Right lobe of liver (tissue), 6 donors: ENCODE results near the gene DAPK2. TPM values are rescaled to one million over a fixed set of nuclear protein-coding genes. Genes with fewer than 3 reads are reported as not detected.
"Not testable (repeated sequence)": the region's sequence is repeated elsewhere in the genome, so short reads cannot be mapped to it uniquely, and the experiment has no call there.

Experiments
- ATAC-seq, 4 donors: fragments of 200-7000 bp; cut with Tn5 transposase; one replicate each; pipeline ENCODE4 v1.9.1; 2020; ENCODE audit warnings: mild to moderate bottlenecking in 4 of 4, moderate library complexity in 4 of 4
- DNase-seq, 3 donors: peaks; one replicate each; pipeline ENCODE4 v3.0.0-alpha.2; 2020
- H3K27ac ChIP-seq, 3 donors: fragments of 200-600 bp; one replicate each; pipeline ENCODE4 v1.8.0; 2022
- H3K27me3 ChIP-seq, 2 donors: fragments of 200-600 bp; one replicate each; pipeline ENCODE4 v1.8.0; 2022
- H3K36me3 ChIP-seq, 4 donors: fragments of 200-600 bp; sonication (generic) in 1 of 4; one replicate each; pipeline versions ENCODE4 v1.5.1 to v1.8.0; 2017 to 2022; ENCODE audit warnings: control low read depth in 1 of 4
- H3K4me1 ChIP-seq, 4 donors: fragments of 200-600 bp; sonication (generic) in 1 of 4; one replicate each; pipeline versions ENCODE4 v1.5.1 to v1.8.0; 2017 to 2022; ENCODE audit warnings: control low read depth in 1 of 4
- H3K4me3 ChIP-seq, 3 donors: fragments of 200-600 bp; one replicate each; pipeline ENCODE4 v1.8.0; 2022
- H3K9me3 ChIP-seq, 4 donors: fragments of 200-600 bp; sonication (generic) in 1 of 4; one replicate each; pipeline versions ENCODE4 v1.5.1 to v1.8.0; 2017 to 2022; ENCODE audit warnings: control low read depth in 1 of 4
- POLR2A ChIP-seq: fragments of 450-650 bp; IDR thresholded peaks from one replicate; pipeline ENCODE4 v1.6.1; 2017; ENCODE audit warnings: antibody characterized with exemption, mild to moderate bottlenecking
- whole genome bisulfite sequencing: methylation state at CpG from one replicate; pipeline ENCODE4 v1.1.6; 2018; ENCODE audit warnings: low coverage, low lambda C conversion rate; ENCODE audit not compliant: insufficient coverage; ENCODE audit errors: missing lambda C conversion rate; 5-methylcytosine and 5-hydroxymethylcytosine counted together
- intact Hi-C, 2 donors: fragments of 100-400 bp; cut with DNase I; formaldehyde crosslinking; loops; one replicate each; pipeline versions ENCODE4 v1.11.2 to v1.14.1; 2022
- total RNA-seq, 6 experiments: library from RNA; depleted of rRNA in 2 of 6; stranded (reverse); fragments of >200 nt in 2 of 6; fragmentation: NEBNext Ultra II Directional in 3 of 6; extraction: Animal tissue kit (Norgen Biotek cat#: 25700) in 3 of 6; gene quantifications; one replicate each; pipeline versions ENCODE4 v1.1.0 to v1.2.4, GENCODE V29; 2016 to 2023
- TF ChIP-seq, protein P1 (sequence below), 4 donors: fragments of 200-600 bp in 3 of 4; fragments of 450-650 bp in 1 of 4; IDR thresholded peaks; one replicate each; pipeline versions ENCODE4 v1.5.1 to v1.8.0; 2016 to 2022; ENCODE audit warnings: antibody characterized with exemption in 4 of 4, mild to moderate bottlenecking in 2 of 4
- donor health status: DM: no; HTN: yes; CAD: no.
- donor health status: DM: no; HTN: no; CAD: no.
- donor health status: DM: no; HTN: no; CAD: no.
- donor health status: DM: no; HTN: yes; CAD: no.
- donor health status: DM: no; HTN: yes; CAD: no.

The DAPK2 gene
- total RNA-seq, 6 experiments from 2014 or later = 1.5 to 11.5 (median 4.7) TPM

DNA sequence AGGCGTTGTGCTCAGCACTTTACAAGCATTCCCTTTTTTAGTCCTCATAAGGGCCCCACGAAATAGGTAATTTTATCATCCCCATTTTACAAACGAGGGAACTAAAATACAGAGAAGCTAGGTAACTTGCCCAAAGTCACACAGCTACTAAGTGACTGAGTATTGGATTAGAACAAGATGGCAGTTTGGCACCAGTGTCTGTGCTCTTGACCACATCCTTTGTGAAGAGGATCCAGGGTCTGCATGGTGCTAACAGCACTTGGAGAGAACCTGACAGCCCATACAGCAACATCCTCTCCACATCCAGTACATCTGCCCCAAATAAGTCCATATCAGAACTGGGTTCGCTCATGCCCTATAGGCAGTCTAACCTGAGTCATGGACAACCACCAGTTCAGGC, 21.8 kb upstream of the DAPK2 start:
- Histone ChIP-seq H3K36me3 (no peaks in the 10 kb centered on the region), H3K27ac (peak overlapping the region in 1 of 3 donors; percentile 93), H3K4me1 (peaks cover 0 to 54% (median 23%) of the 10 kb centered on the region in 4 donors), H3K4me3 (no peak overlapping the region), H3K27me3 (no peaks in the 10 kb centered on the region), H3K9me3 (no peaks in the 10 kb centered on the region)
- no peak for ATAC-seq
- no peak for DNase-seq
- TF ChIP-seq, protein P1, sequence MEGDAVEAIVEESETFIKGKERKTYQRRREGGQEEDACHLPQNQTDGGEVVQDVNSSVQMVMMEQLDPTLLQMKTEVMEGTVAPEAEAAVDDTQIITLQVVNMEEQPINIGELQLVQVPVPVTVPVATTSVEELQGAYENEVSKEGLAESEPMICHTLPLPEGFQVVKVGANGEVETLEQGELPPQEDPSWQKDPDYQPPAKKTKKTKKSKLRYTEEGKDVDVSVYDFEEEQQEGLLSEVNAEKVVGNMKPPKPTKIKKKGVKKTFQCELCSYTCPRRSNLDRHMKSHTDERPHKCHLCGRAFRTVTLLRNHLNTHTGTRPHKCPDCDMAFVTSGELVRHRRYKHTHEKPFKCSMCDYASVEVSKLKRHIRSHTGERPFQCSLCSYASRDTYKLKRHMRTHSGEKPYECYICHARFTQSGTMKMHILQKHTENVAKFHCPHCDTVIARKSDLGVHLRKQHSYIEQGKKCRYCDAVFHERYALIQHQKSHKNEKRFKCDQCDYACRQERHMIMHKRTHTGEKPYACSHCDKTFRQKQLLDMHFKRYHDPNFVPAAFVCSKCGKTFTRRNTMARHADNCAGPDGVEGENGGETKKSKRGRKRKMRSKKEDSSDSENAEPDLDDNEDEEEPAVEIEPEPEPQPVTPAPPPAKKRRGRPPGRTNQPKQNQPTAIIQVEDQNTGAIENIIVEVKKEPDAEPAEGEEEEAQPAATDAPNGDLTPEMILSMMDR (IDR thresholded peaks at IDR 0.05) = no peak
- no peak for TF ChIP-seq POLR2A
- intact Hi-C loops = loop anchor here in 1 of 2 donors (10.0 kb wide), 1 partner anchor 323 kb away; no protein-coding TSS in a partner anchor
- 48% methylated on average over 4 of the region's 4 CpGs for WGBS

DNA sequence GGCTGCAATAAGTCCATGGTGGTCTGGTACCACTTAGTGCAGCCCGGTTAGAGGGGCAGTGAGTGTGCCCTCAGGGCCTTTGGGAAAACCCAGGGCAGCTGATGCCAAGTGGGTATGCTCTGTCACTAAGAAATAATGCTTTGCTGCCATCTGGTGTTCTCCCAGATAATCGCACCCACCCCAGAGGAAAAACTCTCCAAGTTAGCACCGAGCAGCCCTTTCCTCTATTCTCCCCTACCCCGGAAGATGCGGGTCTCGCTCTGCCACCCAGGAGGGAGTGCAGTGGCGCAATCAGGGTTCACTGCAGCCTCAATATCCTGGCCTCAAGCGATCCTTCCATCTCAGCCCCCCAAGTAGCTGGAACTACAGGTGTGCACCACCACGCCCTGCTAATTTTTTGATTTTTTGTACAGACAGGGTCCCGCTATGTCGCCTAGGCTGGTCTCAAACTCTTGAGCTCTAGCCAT, 21.3 kb upstream of the DAPK2 start:
- TF ChIP-seq POLR2A = no peak
- TF ChIP-seq, protein P1 (IDR thresholded peaks at IDR 0.05) = peak; percentile 82 to 85 (median 84)
- H3K9me3 ChIP-seq = no peaks in the 10 kb centered on the region
- peak; percentile 57 to 74 (median 62) for ATAC-seq
- DNase-seq = peak; percentile 49 to 67 (median 61)
- H3K36me3 ChIP-seq = no peaks in the 10 kb centered on the region
- no peaks in the 10 kb centered on the region for H3K27me3 ChIP-seq
- WGBS = 53% methylated on average over 5 of the region's 11 CpGs
- H3K27ac ChIP-seq = no peak overlapping the region
- H3K4me1 ChIP-seq = peaks cover 0 to 50% (median 21%) of the 10 kb centered on the region in 4 donors
- intact Hi-C loops = loop anchor here in 1 of 2 donors (10.0 kb wide), 1 partner anchor 323 kb away; no protein-coding TSS in a partner anchor
- H3K4me3 ChIP-seq = no peak overlapping the region

DNA sequence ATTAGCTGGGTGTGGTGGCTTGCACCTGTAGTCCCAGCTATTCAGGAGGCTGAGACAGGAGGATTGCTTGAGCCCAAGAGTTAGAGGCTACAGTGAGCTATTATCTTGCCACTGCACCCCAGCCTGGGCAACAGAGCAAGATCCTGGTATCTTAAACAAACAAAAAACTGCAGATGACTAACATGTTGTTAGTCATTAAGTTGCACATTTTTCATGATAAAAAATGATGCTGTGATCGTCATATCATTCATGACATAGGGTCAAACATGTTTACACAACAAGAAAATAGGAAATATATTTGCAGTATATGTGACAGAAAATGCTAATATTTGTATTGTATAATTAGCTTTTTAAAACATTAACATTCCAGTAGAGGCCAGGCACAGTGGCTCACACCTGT, 20.2 kb upstream of the DAPK2 start:
- intact Hi-C loops = loop anchor here in 1 of 2 donors (10.0 kb wide), 1 partner anchor 322 kb away; no protein-coding TSS in a partner anchor
- DNase-seq (peak in 1 of 3 donors; percentile 14), ATAC-seq (no peak)
- WGBS = 25% methylated on average over 1 of the region's 1 CpG
- Histone ChIP-seq H3K27ac (no peak overlapping the region), H3K4me3 (no peak overlapping the region), H3K9me3 (no peaks in the 10 kb centered on the region), H3K4me1 (peaks cover 0 to 39% (median 15%) of the 10 kb centered on the region in 4 donors), H3K36me3 (no peaks in the 10 kb centered on the region), H3K27me3 (no peaks in the 10 kb centered on the region)
- no peak for TF ChIP-seq POLR2A
- TF ChIP-seq, protein P1 (IDR thresholded peaks at IDR 0.05) = no peak

DNA sequence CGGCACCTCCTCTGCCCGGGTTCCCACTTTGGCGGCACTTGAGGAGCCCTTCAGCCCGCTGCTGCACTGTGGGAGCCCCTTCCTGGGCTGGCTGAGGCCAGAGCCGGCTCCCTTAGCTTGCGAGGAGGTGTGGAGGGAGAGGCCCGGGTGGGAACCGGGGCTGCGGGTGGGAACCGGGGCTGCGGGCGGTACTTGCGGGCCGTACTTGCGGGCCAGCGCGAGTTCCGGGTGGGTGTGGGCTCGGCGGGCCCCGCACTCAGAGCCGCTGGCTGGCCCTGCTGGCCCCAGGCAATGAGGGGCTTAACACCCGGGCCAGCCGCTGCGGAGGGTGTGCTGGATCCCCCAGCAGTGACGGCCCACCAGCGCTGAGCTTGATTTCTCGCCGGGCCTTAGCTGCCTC, 14.4 kb upstream of the DAPK2 start:
- H3K27ac ChIP-seq = no peak overlapping the region
- DNase-seq (no peak), ATAC-seq (no peak)
- no peaks in the 10 kb centered on the region for H3K9me3 ChIP-seq
- H3K4me3 ChIP-seq = no peak overlapping the region
- H3K36me3 ChIP-seq = no peaks in the 10 kb centered on the region
- H3K4me1 ChIP-seq = no peaks in the 10 kb centered on the region
- intact Hi-C loops = loop anchor here in 1 of 2 donors (10.0 kb wide), 1 partner anchor 316 kb away; no protein-coding TSS in a partner anchor
- TF ChIP-seq, protein P1 (IDR thresholded peaks at IDR 0.05) = no peak
- no peak for TF ChIP-seq POLR2A
- H3K27me3 ChIP-seq = no peaks in the 10 kb centered on the region
- WGBS = no CpG with 5 or more reads among the region's 29 CpGs

DNA sequence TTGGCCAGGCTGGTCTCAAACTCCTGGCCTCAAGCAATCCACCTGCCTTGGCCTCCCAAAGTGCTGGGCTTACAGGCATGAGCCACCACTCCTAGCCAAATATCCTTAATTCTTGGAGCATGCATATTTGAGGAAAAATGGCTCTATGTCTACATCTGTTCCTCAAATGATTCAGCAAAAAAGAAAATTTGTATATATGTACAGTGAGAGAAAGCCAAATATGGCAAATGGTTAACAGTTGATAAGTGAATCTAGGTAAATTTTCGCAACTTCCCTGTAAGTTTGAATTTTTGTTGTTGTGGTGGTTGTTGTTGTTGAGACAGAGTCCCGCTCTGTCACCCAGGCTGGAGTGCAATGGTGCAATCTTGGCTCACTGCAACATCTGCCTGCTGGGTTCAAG, 12.8 kb upstream of the DAPK2 start:
- H3K27me3 ChIP-seq, intact Hi-C loops: not testable (repeated sequence)

More for the DNA sequence above, 12.8 kb upstream of the DAPK2 start:
- H3K27ac ChIP-seq, H3K36me3 ChIP-seq, H3K4me3 ChIP-seq, ATAC-seq, H3K9me3 ChIP-seq, H3K4me1 ChIP-seq, DNase-seq: not testable (repeated sequence)
- 90% methylated on average over 2 of the region's 2 CpGs for WGBS
